Neuronal stem cell (in vitro differentiated cells): ENCODE measurements around the gene CAMK1G.

ENCODE experiments used
- DNase-seq: peaks from one replicate; pipeline ENCODE4 v3.0.0-alpha.2; 2013; ENCODE audit warnings: low spot score
- H2AFZ ChIP-seq: one replicate; pipeline ENCODE4 v1.6.1; 2013; ENCODE audit warnings: mild to moderate bottlenecking, low read length, inconsistent platforms
- H2AK5ac ChIP-seq: 2 replicates; pipeline ENCODE4 v1.6.1; 2013; ENCODE audit warnings: low read depth, mild to moderate bottlenecking, inconsistent platforms, low read length, moderate library complexity, mixed read lengths
- H2BK120ac ChIP-seq: 2 replicates; pipeline ENCODE4 v1.6.1; 2013; ENCODE audit warnings: low read depth, mild to moderate bottlenecking, inconsistent platforms, low read length, moderate library complexity, mixed read lengths
- H2BK12ac ChIP-seq: one replicate; pipeline ENCODE4 v1.6.1; 2013; ENCODE audit warnings: low read length, inconsistent platforms
- H2BK15ac ChIP-seq: 2 replicates; pipeline ENCODE4 v1.6.1; 2013; ENCODE audit warnings: mild to moderate bottlenecking, low read length, inconsistent platforms, mixed read lengths
- H2BK5ac ChIP-seq: one replicate; pipeline ENCODE4 v1.6.1; 2013; ENCODE audit warnings: inconsistent platforms, mild to moderate bottlenecking, low read length, moderate library complexity
- H3K14ac ChIP-seq: one replicate; pipeline ENCODE4 v1.6.1; 2013; ENCODE audit warnings: low read length, inconsistent platforms
- H3K18ac ChIP-seq: 2 replicates; pipeline ENCODE4 v1.6.1; 2013; ENCODE audit warnings: low read length, inconsistent platforms
- H3K23ac ChIP-seq: 2 replicates; pipeline ENCODE4 v1.6.1; 2013; ENCODE audit warnings: low read depth, mild to moderate bottlenecking, mixed read lengths, low read length, inconsistent platforms; ENCODE audit not compliant: poor library complexity
- H3K27ac ChIP-seq: replicated peaks from 3 replicates; pipeline ENCODE4 v1.5.1; 2013; ENCODE audit warnings: low read length, inconsistent platforms
- H3K27me3 ChIP-seq, 3 experiments: 2 replicates each; pipeline ENCODE4 v1.6.1; 2013; ENCODE audit warnings: low read length in 3 of 3, mild to moderate bottlenecking in 2 of 3, inconsistent platforms in 1 of 3, low read depth in 1 of 3, mixed read lengths in 1 of 3, moderate library complexity in 1 of 3; ENCODE audit not compliant: control insufficient read depth in 3 of 3, insufficient read depth in 3 of 3
- H3K36me3 ChIP-seq, 2 donors: replicated peaks in 1 of 2; 2 replicates each; pipeline ENCODE4 v1.6.1; 2013; ENCODE audit warnings: low read length in 2 of 2; ENCODE audit not compliant: control insufficient read depth in 2 of 2, insufficient read depth in 2 of 2
- H3K4ac ChIP-seq: 2 replicates; pipeline ENCODE4 v1.6.1; 2013; ENCODE audit warnings: inconsistent platforms, mild to moderate bottlenecking, low read length, moderate library complexity
- H3K4me1 ChIP-seq, 2 donors: 1 replicate in 1 of 2; 2 replicates in 1 of 2; pipeline ENCODE4 v1.6.1; 2013; ENCODE audit warnings: low read length in 2 of 2, low read depth in 1 of 2; ENCODE audit not compliant: control insufficient read depth in 2 of 2, insufficient read depth in 1 of 2
- H3K4me2 ChIP-seq: one replicate; pipeline ENCODE4 v1.6.1; 2013; ENCODE audit warnings: mild to moderate bottlenecking, low read length, inconsistent platforms; ENCODE audit not compliant: insufficient read depth, poor library complexity, severe bottlenecking
- H3K4me3 ChIP-seq, 2 donors: 2 replicates each; pipeline ENCODE4 v1.5.1; 2013; ENCODE audit warnings: low read length in 2 of 2, mild to moderate bottlenecking in 2 of 2, inconsistent platforms in 1 of 2, moderate library complexity in 1 of 2
- H3K79me1 ChIP-seq: one replicate; pipeline ENCODE4 v1.6.1; 2013; ENCODE audit warnings: low read depth, mild to moderate bottlenecking, inconsistent platforms, low read length, moderate library complexity
- H3K9ac ChIP-seq: one replicate; pipeline ENCODE4 v1.6.1; 2013; ENCODE audit warnings: mild to moderate bottlenecking, low read depth, low read length, inconsistent platforms; ENCODE audit not compliant: poor library complexity
- H3K9me3 ChIP-seq, 2 donors: replicated peaks in 1 of 2; 2 replicates each; pipeline versions ENCODE3 to v1.6.1; 2013; ENCODE audit warnings: low read length in 2 of 2, mild to moderate bottlenecking in 2 of 2, inconsistent platforms in 1 of 2, low read depth in 1 of 2, mixed read lengths in 1 of 2, moderate library complexity in 1 of 2; ENCODE audit not compliant: control insufficient read depth in 2 of 2, insufficient read depth in 1 of 2
- H4K8ac ChIP-seq: one replicate; pipeline ENCODE4 v1.6.1; 2013; ENCODE audit warnings: low read depth, mild to moderate bottlenecking, inconsistent platforms, low read length, moderate library complexity
- H4K91ac ChIP-seq: one replicate; pipeline ENCODE4 v1.6.1; 2013; ENCODE audit warnings: low read length, low read depth, mild to moderate bottlenecking, inconsistent platforms; ENCODE audit not compliant: poor library complexity
- WGBS, 2 donors: extraction: QIAGEN DNeasy Blood & Tissue Kit; methylation state at CpG; one replicate each; pipeline ENCODE4 v1.1.7; 2013; ENCODE audit warnings: missing lambda C conversion rate in 2 of 2, mixed read lengths in 1 of 2; ENCODE audit not compliant: insufficient read length in 2 of 2, insufficient replicate concordance in 1 of 2; ENCODE audit errors: extremely low coverage in 2 of 2; 5-methylcytosine and 5-hydroxymethylcytosine counted together

CAMK1G gene

DNA sequence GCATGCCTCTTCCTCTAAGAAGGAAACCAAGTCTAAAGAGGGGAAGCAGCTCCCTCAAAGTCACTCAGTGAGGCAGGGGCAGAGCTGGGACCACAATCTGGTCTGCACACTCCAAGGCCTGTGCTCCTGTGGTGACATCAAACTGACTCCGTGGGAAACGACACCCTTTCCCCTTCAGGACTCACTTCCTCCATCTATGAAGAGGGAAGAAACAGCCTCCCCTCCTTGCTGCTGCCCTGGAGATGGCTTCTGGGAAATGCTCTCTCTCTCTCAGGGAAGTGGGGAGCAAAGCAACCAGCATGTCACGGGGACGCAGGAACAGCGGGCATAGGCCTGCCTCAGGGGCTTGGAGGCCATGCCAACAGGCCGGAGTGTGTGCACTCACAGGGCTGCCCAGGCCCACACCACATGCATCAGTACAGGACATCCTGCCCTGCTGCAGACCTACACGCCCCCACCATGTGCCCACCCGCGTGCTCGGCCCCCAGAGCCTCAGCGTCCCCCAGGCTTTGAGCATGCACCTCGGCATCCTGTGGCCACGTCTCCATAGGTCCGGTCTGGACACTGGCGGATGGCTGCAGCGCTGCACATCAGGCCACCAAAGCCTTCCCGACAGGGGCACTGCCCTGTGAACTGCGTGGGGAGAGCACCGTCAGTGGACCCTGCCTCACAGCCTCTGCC is 43.0 kb downstream of the CAMK1G start:
- Histone ChIP-seq H3K4ac (no peak overlapping the region), H3K79me1 (no peaks in the 10 kb centered on the region), H2AK5ac (no peak overlapping the region), H4K8ac (no peak overlapping the region), H3K4me2 (no peak overlapping the region), H4K91ac (no peak overlapping the region), H3K27me3 (peaks cover 0 to 4% (median 0%) of the 10 kb centered on the region in 3 experiments), H2BK15ac (peak overlapping the region; percentile 3), H2BK12ac (peak overlapping the region; percentile 50), H3K4me1 (peaks cover 0 to 6% of the 10 kb centered on the region in 2 donors), H3K9me3 (no peaks in the 10 kb centered on the region), H3K9ac (no peak overlapping the region), H3K36me3 (no peaks in the 10 kb centered on the region), H2AFZ (no peak overlapping the region), H3K14ac (peak overlapping the region; percentile 47), H2BK120ac (peak overlapping the region; percentile 61), H2BK5ac (peak overlapping the region; percentile 7), H3K27ac (no peak overlapping the region), H3K18ac (peak overlapping the region; percentile 48), H3K23ac (peak overlapping the region; percentile 26), H3K4me3 (no peak overlapping the region)
- WGBS, 2 donors, result no CpG with 5 or more reads among the region's 19 CpGs
- no peak for DNase-seq

DNA sequence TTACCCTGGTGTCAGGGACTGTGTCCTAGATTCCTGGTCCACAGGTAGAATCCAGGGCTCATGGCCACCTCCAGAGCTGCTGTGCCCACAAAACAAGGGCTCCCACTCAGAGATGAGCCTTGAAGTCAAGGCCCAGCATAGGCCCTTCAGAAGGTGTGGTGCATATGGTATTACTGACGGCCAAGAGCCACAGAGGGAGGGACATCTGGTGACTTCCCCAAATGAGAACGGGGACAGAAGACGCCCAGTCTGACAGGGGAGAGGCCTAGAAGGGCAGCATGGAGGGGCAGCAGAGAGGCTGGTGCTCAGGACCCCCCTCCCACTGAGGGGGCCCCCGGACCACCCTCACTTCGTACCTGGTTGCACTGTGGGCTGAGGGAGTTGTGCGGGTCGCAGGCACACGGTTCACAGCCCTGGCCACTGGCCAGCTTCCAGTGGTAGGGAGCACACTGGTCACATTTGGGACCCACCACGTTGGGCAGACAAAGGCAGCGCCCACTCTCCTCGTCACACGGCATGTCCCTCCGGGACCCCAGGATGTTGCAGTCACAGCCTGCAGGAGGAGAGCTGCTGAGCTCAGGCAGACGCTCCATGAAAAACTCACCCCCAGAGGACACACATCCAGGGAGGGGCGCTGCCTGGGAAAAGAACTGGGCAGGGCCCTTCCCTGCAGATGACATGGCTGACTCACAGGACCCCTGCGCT is 43.7 kb downstream of the CAMK1G start:
- Histone ChIP-seq H4K91ac (no peak overlapping the region), H3K14ac (peak overlapping the region; percentile 47), H2AFZ (peak overlapping the region; percentile 50), H3K27ac (no peak overlapping the region), H2BK5ac (no peak overlapping the region), H3K9ac (peak overlapping the region; percentile 51), H3K27me3 (peaks cover 0 to 4% (median 0%) of the 10 kb centered on the region in 3 experiments), H2BK120ac (no peak overlapping the region), H2BK15ac (peak overlapping the region; percentile 3), H2BK12ac (peak overlapping the region; percentile 59), H3K79me1 (no peaks in the 10 kb centered on the region), H3K9me3 (no peaks in the 10 kb centered on the region), H3K23ac (peak overlapping the region; percentile 26), H3K4ac (no peak overlapping the region), H3K4me2 (no peak overlapping the region), H3K36me3 (no peaks in the 10 kb centered on the region), H3K4me3 (no peak overlapping the region), H3K4me1 (peaks cover 0 to 6% of the 10 kb centered on the region in 2 donors), H2AK5ac (peak overlapping the region; percentile 64), H4K8ac (no peak overlapping the region), H3K18ac (peak overlapping the region; percentile 87)
- DNase-seq, result no peak
- no CpG with 5 or more reads among the region's 16 CpGs for WGBS, 2 donors

DNA sequence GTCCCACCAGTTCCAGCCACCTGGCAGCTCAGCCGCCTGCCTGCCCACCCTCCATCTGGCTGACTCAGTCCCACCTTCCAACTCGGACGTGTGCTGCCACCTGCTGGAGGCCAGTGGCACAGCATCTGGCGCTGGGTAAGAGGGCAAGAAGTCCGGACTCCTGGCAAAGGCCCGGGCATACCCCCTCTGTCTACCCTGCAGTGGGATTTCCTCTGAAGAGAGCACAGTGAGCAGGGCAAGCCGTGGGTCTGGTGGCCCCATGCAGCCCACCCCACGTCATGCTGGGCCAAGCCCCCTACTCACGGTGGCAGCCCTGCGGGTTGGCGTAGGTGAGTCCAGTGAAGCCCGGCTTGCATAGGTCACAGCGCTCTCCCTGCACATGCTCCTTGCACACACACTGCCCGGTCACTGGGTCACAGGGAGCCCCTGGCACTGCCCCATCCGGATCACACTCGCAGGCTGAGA is 44.2 kb downstream of the CAMK1G start:
- peak; percentile 85 for DNase-seq
- H2BK15ac ChIP-seq, result peak overlapping the region; percentile 81
- WGBS, 2 donors, result no CpG with 5 or more reads among the region's 16 CpGs
- H4K8ac ChIP-seq, result no peak overlapping the region
- no peaks in the 10 kb centered on the region for H3K9me3 ChIP-seq
- no peak overlapping the region for H3K4me2 ChIP-seq
- H3K27me3 ChIP-seq, result peaks cover 0 to 4% (median 0%) of the 10 kb centered on the region in 3 experiments
- H3K36me3 ChIP-seq, result no peaks in the 10 kb centered on the region
- H2BK12ac ChIP-seq, result no peak overlapping the region
- H3K9ac ChIP-seq, result peak overlapping the region; percentile 60
- peaks cover 0 to 6% of the 10 kb centered on the region in 2 donors for H3K4me1 ChIP-seq
- H2BK120ac ChIP-seq, result no peak overlapping the region
- H2BK5ac ChIP-seq, result peak overlapping the region; percentile 19
- H2AK5ac ChIP-seq, result peak overlapping the region; percentile 56
- peak overlapping the region; percentile 50 for H2AFZ ChIP-seq
- H3K4me3 ChIP-seq, result peak overlapping the region in 1 of 2 donors; percentile 26
- no peak overlapping the region for H3K14ac ChIP-seq
- H3K18ac ChIP-seq, result peak overlapping the region; percentile 80
- H4K91ac ChIP-seq, result peak overlapping the region; percentile 58
- H3K4ac ChIP-seq, result peak overlapping the region; percentile 42
- no peaks in the 10 kb centered on the region for H3K79me1 ChIP-seq
- H3K27ac ChIP-seq, result no peak overlapping the region
- peak overlapping the region; percentile 20 for H3K23ac ChIP-seq
